HL-60 (cell line): ENCODE data around the gene MED9.

Experiments
- POLR2AphosphoS5 ChIP-seq: IDR thresholded peaks from 2 replicates; pipeline ENCODE4 v1.6.1; 2012; ENCODE audit warnings: low read depth
- SPI1 ChIP-seq: IDR thresholded peaks from 2 replicates; pipeline ENCODE4 v1.6.1; 2012; ENCODE audit warnings: low read depth, mild to moderate bottlenecking, borderline replicate concordance
- TF ChIP-seq, protein P1 (sequence below): IDR thresholded peaks from one replicate; pipeline ENCODE4 v1.5.1; 2011; ENCODE audit warnings: low read length, control low read depth, inconsistent platforms; ENCODE audit not compliant: insufficient read depth

DNA sequence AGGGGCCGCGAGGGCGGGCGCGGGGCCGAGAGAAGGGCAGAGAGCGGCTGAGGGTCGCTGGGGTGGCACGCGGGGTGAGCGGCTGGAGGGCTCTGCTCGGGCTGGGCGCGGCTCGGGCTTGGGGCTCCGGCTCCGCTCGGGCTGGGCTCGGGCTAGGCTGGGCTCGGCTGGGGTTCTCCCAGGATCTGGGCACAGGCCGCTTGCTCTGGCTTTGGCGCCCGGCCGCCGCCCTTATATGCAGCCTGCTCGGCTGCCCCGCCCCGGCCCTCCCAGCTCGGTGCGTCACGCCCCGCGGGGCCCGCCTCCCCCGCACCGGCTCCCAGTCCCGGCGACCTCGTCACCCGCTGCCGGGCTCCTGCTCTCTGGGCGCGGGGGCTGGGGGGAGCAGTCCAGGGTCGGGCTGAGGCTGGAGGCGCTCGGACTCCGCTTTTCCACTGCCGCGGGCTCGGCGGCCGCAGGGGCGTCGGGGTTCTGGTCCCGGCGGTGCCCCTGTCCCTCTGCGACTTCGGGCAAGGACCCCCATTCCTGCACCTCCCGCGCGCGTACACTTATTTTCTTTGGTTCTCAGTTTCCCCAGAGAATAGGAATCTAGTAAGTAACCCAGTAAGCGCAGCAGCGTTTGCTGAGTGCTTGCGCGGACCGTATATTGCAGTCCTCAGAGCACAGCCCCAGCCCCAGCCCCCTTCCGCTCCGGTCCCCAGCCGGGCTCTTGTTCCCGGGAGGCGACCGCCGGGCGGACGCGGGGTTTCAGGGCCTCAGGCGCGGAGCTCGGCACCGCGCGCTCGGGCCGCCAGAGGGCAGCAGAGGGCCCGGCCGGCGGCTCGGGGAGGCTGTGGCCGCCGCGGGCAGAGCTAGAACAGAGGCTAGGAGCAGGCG, 19.6 kb downstream of the MED9 start, which contains the start of gene RASD1:
- TF ChIP-seq, protein P1, sequence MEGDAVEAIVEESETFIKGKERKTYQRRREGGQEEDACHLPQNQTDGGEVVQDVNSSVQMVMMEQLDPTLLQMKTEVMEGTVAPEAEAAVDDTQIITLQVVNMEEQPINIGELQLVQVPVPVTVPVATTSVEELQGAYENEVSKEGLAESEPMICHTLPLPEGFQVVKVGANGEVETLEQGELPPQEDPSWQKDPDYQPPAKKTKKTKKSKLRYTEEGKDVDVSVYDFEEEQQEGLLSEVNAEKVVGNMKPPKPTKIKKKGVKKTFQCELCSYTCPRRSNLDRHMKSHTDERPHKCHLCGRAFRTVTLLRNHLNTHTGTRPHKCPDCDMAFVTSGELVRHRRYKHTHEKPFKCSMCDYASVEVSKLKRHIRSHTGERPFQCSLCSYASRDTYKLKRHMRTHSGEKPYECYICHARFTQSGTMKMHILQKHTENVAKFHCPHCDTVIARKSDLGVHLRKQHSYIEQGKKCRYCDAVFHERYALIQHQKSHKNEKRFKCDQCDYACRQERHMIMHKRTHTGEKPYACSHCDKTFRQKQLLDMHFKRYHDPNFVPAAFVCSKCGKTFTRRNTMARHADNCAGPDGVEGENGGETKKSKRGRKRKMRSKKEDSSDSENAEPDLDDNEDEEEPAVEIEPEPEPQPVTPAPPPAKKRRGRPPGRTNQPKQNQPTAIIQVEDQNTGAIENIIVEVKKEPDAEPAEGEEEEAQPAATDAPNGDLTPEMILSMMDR, result peak; percentile 17
- TF ChIP-seq POLR2AphosphoS5 (no peak), SPI1 (no peak)
